GM06990 (cell line): Measurements from ENCODE around the gene DISC1.
"Not testable (repeated sequence)": the region's sequence is repeated elsewhere in the genome, so short reads cannot be mapped to it uniquely, and the experiment has no call there.

Source experiments
- DNase-seq: peaks from one replicate; pipeline ENCODE4 v3.0.0-alpha.2; 2011; ENCODE audit not compliant: insufficient read length; ENCODE audit errors: extremely low read depth
- H3K27me3 ChIP-seq: replicated peaks from 2 replicates; pipeline ENCODE4 v1.6.0; 2011; ENCODE audit warnings: low read length; ENCODE audit not compliant: control insufficient read depth, insufficient read depth
- H3K36me3 ChIP-seq: 2 replicates; pipeline ENCODE4 v1.5.1; 2011; ENCODE audit warnings: low read length; ENCODE audit not compliant: control insufficient read depth, insufficient read depth
- H3K4me3 ChIP-seq: replicated peaks from 2 replicates; pipeline ENCODE4 v1.5.1; 2011; ENCODE audit warnings: low read depth, mild to moderate bottlenecking, control low read depth, low read length
- CTCF ChIP-seq: IDR thresholded peaks from 2 replicates; pipeline ENCODE4 v1.5.1; 2011; ENCODE audit warnings: low read length, control low read depth, mild to moderate bottlenecking, inconsistent platforms; ENCODE audit not compliant: insufficient read depth, poor library complexity, severe bottlenecking

The DISC1 gene

GRCh38 chr1:231939118-231939517, 312.5 kb downstream of the DISC1 start:
- no peaks in the 10 kb centered on the region for H3K36me3 ChIP-seq
- H3K4me3 ChIP-seq: no peak overlapping the region
- TF ChIP-seq CTCF: no peak
- no peaks in the 10 kb centered on the region; the same call in none of the 2 replicates for H3K27me3 ChIP-seq
- DNase-seq: no peak

GRCh38 chr1:231940116-231940515, 313.5 kb downstream of the DISC1 start:
- Histone ChIP-seq H3K27me3 (no peaks in the 10 kb centered on the region; the same call in none of the 2 replicates), H3K36me3 (no peaks in the 10 kb centered on the region), H3K4me3 (no peak overlapping the region)
- DNase-seq: no peak
- no peak for TF ChIP-seq CTCF

GRCh38 chr1:231940701-231941100, 314.1 kb downstream of the DISC1 start:
- Histone ChIP-seq H3K4me3 (no peak overlapping the region), H3K36me3 (no peaks in the 10 kb centered on the region), H3K27me3 (no peaks in the 10 kb centered on the region; the same call in none of the 2 replicates)
- DNase-seq: no peak
- TF ChIP-seq CTCF: no peak

- no peaks in the 10 kb centered on the region for H3K36me3 ChIP-seq
Measured at GRCh38 chr1:231943084-231943483, 316.5 kb downstream of the DISC1 start.

GRCh38 chr1:231948102-231948501, 321.5 kb downstream of the DISC1 start:
- DNase-seq, H3K36me3 ChIP-seq, H3K4me3 ChIP-seq, H3K27me3 ChIP-seq: not testable (repeated sequence)

More at GRCh38 chr1:231943084-231943483, 316.5 kb downstream of the DISC1 start:
- DNase-seq: no peak
- Histone ChIP-seq H3K4me3 (no peak overlapping the region), H3K27me3 (no peaks in the 10 kb centered on the region; the same call in 1 of the 2 replicates)
- no peak for TF ChIP-seq CTCF

GRCh38 chr1:231949277-231950091, 322.9 kb downstream of the DISC1 start:
- H3K36me3 ChIP-seq: no peaks in the 10 kb centered on the region
- no peak overlapping the region for H3K4me3 ChIP-seq
- H3K27me3 ChIP-seq: no peaks in the 10 kb centered on the region
- DNase-seq: no peak
- no peak for TF ChIP-seq CTCF
